ENCODE results near the gene GRIA3. TPM values are rescaled to one million over a fixed set of nuclear protein-coding genes. Genes with fewer than 3 reads are reported as not detected.

The GRIA3 gene
- total RNA-seq, 4 donors from 2014 or later = 0.60 to 2.3 (median 1.0) TPM

DNA sequence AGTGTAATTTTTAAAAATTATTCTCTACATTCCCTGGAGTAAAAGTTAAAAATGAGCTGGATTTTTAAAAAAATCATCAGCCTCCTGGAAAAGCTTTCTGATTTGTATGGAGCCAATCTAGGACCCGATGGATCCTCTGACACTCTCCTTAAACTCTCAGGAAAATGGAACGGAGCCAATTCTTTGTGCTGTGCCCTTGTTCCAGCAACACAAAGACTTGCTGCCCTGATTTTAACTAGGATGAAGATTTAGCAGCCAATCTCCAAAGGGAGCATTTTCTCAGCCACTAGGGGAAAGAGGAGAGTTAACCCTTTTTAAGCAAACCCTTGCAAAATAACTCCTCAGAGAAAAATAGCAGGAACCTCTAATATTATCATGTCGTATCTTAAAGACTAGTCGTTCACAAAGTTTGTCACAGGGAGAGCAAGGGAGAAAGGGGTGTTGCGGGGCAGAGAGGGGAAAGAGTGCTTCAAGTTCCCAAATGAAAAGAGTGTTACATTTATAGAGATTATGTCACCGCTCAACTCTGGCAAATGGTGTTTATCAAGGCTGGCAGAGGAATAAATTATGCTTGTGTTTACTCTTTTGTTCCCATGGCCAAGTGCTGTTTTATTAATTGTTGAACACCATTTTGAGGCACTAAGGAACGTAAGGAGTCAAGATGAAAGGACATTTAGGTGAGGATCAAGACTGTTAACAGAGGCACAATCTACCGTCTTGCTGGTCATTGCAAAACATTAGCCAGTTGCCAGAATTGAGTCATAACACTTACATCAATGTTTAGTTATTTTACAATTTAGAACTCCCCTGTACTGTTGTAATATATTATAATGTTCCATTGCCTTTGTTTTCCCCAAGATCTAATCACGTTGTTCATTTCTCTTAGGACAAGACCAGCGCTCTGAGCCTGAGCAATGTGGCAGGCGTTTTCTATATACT is 298.1 kb downstream of the GRIA3 start:
- TF ChIP-seq EP300 (IDR thresholded peaks at IDR 0.05) (no peak), POLR2A (IDR thresholded peaks at IDR 0.05) (no peak)
- TF ChIP-seq, protein P1, sequence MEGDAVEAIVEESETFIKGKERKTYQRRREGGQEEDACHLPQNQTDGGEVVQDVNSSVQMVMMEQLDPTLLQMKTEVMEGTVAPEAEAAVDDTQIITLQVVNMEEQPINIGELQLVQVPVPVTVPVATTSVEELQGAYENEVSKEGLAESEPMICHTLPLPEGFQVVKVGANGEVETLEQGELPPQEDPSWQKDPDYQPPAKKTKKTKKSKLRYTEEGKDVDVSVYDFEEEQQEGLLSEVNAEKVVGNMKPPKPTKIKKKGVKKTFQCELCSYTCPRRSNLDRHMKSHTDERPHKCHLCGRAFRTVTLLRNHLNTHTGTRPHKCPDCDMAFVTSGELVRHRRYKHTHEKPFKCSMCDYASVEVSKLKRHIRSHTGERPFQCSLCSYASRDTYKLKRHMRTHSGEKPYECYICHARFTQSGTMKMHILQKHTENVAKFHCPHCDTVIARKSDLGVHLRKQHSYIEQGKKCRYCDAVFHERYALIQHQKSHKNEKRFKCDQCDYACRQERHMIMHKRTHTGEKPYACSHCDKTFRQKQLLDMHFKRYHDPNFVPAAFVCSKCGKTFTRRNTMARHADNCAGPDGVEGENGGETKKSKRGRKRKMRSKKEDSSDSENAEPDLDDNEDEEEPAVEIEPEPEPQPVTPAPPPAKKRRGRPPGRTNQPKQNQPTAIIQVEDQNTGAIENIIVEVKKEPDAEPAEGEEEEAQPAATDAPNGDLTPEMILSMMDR (IDR thresholded peaks at IDR 0.05) = no peak
- Histone ChIP-seq H3K36me3 (no peaks in the 10 kb centered on the region), H3K27me3 (no peaks in the 10 kb centered on the region), H3K4me1 (no peaks in the 10 kb centered on the region), H3K4me3 (no peak overlapping the region), H3K27ac (peak overlapping the region in 1 of 4 donors; percentile 47), H3K9me3 (no peaks in the 10 kb centered on the region)
- DNase-seq (ENCODE audit: low spot score in 2 of 2) = no peak
- WGBS, 2 donors = 37 to 53% methylated on average over 11 of the region's 11 CpGs

DNA sequence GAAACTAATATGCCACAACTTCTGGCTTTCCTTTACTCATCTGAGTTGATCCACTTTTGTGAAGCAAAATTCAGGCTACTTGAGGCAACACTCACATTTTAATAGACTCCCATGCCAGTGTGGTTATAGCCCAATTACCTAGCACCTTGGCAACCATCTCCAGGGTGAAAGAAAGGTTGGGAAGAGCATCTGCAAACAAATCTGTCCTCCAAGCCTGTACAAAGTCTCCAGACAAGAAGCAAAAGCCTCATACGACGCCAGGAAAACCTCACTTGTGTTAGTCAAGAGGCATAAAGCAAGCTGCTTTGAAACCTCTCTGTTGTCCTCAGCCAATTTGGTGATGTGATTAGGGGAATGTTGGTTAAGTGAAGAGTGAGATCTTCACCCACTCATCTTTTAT is 302.2 kb downstream of the GRIA3 start:
- DNase-seq (ENCODE audit: low spot score in 2 of 2) = no peak
- 64 to 70% methylated on average over 2 of the region's 2 CpGs for WGBS, 2 donors
- H3K36me3 ChIP-seq = no peaks in the 10 kb centered on the region
- H3K4me1 ChIP-seq = no peaks in the 10 kb centered on the region
- no peak for TF ChIP-seq POLR2A (IDR thresholded peaks at IDR 0.05)
- TF ChIP-seq EP300 (IDR thresholded peaks at IDR 0.05) = no peak
- TF ChIP-seq, protein P1 (IDR thresholded peaks at IDR 0.05) = no peak
- H3K27me3 ChIP-seq = no peaks in the 10 kb centered on the region
- H3K9me3 ChIP-seq = no peaks in the 10 kb centered on the region
- H3K4me3 ChIP-seq = no peak overlapping the region
- H3K27ac ChIP-seq = no peak overlapping the region

DNA sequence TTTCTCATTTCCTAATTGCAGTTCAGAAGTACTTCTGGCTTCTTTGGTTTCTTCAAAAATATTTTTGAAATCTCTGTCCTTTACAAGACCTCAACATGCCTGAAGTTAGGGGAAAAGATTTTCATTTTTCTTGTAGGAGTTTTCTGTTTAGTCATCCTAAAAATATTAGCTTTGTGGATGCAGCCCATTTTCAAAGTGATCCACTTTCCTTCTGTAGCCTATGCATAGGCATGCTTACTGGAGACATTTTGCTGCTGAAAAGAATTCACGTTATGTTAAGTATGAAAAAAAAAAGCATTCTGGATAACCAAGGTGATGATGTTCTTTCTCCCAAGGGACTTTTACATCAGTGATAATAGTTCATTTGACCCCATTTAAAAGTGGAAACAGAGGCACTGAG is 303.2 kb downstream of the GRIA3 start:
- Histone ChIP-seq H3K27ac (no peak overlapping the region), H3K4me1 (no peaks in the 10 kb centered on the region), H3K9me3 (no peaks in the 10 kb centered on the region), H3K27me3 (no peaks in the 10 kb centered on the region), H3K36me3 (no peaks in the 10 kb centered on the region), H3K4me3 (no peak overlapping the region)
- WGBS, 2 donors = 48 to 90% methylated on average over 1 of the region's 1 CpG
- no peak for DNase-seq (ENCODE audit: low spot score in 2 of 2)
- TF ChIP-seq EP300 (IDR thresholded peaks at IDR 0.05) = no peak
- TF ChIP-seq, protein P1 (IDR thresholded peaks at IDR 0.05) = no peak
- no peak for TF ChIP-seq POLR2A (IDR thresholded peaks at IDR 0.05)

DNA sequence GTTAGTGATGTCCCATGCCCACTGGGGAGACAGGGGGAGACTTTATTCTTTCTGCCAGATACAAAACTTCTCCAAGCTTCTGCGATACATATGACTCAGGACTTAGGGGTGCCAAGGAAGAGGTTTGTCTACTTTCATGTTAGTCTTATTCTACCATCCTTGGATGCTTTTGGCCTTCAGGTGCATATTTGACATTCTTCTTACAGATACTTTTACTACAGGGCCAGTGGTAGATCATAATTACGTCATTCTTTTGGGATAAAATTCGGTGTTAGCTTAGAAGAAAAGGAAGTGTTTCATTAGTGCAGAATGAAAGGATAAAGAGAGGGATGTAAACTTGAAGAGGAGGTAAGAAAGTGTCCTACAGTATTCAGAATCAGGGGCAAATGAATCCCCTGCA is 303.6 kb downstream of the GRIA3 start:
- TF ChIP-seq EP300 (IDR thresholded peaks at IDR 0.05) = no peak
- TF ChIP-seq, protein P1 (IDR thresholded peaks at IDR 0.05) = no peak
- no peak for TF ChIP-seq POLR2A (IDR thresholded peaks at IDR 0.05)
- H3K27ac ChIP-seq = no peak overlapping the region
- H3K4me3 ChIP-seq = no peak overlapping the region
- H3K36me3 ChIP-seq = no peaks in the 10 kb centered on the region
- no peaks in the 10 kb centered on the region for H3K9me3 ChIP-seq
- no peaks in the 10 kb centered on the region for H3K27me3 ChIP-seq
- no peak for DNase-seq (ENCODE audit: low spot score in 2 of 2)
- WGBS, 2 donors = 71 to 92% methylated on average over 3 of the region's 3 CpGs
- no peaks in the 10 kb centered on the region for H3K4me1 ChIP-seq

DNA sequence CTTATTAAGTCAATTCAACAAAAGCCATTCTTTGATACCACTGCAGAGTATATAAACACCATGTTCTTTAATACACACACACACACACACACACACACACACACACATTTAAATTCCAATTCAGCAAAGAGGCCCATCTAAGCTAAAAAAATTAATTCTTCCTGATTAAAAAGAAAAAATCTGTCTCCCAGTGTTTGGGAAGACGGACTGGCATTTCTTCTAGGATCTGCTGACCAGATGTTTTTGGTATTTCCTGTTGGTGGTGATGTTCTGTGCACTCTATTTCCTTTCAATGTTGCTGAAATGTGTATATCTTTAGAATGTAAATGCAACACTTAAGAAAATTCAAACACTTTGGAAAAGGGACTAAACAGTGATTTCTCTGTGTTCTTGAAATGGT is 304.9 kb downstream of the GRIA3 start:
- no peak for DNase-seq (ENCODE audit: low spot score in 2 of 2)
- no peaks in the 10 kb centered on the region for H3K4me1 ChIP-seq
- peaks cover 0 to 4% of the 10 kb centered on the region in 2 donors for H3K27me3 ChIP-seq
- H3K9me3 ChIP-seq = no peaks in the 10 kb centered on the region
- no peaks in the 10 kb centered on the region for H3K36me3 ChIP-seq
- 19 to 22% methylated on average over 1 of the region's 1 CpG for WGBS, 2 donors
- no peak overlapping the region for H3K27ac ChIP-seq
- TF ChIP-seq EP300 (IDR thresholded peaks at IDR 0.05) (no peak), POLR2A (IDR thresholded peaks at IDR 0.05) (no peak)
- TF ChIP-seq, protein P1 (IDR thresholded peaks at IDR 0.05) = no peak
- H3K4me3 ChIP-seq = no peak overlapping the region
